H1 (cell line): ENCODE results near the gene PHC3. TPM values are rescaled to one million over a fixed set of nuclear protein-coding genes. Genes with fewer than 3 reads are reported as not detected.

ENCODE experiments used
- CTCF ChIA-PET: fragments of 300-600 bp; sonication (Branson Sonifier 250); formaldehyde crosslinking; loops from one replicate; lab custom pipeline; 2021; ENCODE audit not compliant: partially characterized antibody; lab: Charles Lee
- POLR2A ChIA-PET: fragments of 300-600 bp; sonication (Branson Sonifier 250); formaldehyde crosslinking; loops from one replicate; lab custom pipeline; 2021; ENCODE audit warnings: inconsistent platforms; ENCODE audit not compliant: partially characterized antibody; lab: Charles Lee
- DNase-seq, 2 experiments: peaks; one replicate each; pipeline versions ENCODE4 v3.0.0 to v3.0.0-alpha.2; 2010 to 2022; ENCODE audit warnings: low spot score in 2 of 2, low read depth in 1 of 2, mixed read lengths in 1 of 2
- FAIRE-seq: peaks from 2 replicates; lab custom pipeline; 2011; peaks lifted over from hg19 to GRCh38; lab: Jason Lieb, UNC
- H2AFZ ChIP-seq: 2 replicates; pipeline ENCODE4 v1.8.1; 2012; ENCODE audit warnings: low read length, inconsistent platforms
- H2AK5ac ChIP-seq: 2 replicates; pipeline ENCODE4 v1.6.1; 2013; ENCODE audit warnings: low read depth, low read length
- H2BK120ac ChIP-seq: replicated peaks from 2 replicates; pipeline ENCODE3; 2013; ENCODE audit warnings: low read depth, low read length, inconsistent platforms
- H2BK12ac ChIP-seq: 2 replicates; pipeline ENCODE4 v1.6.1; 2013; ENCODE audit warnings: low read depth, low read length
- H2BK15ac ChIP-seq: 2 replicates; pipeline ENCODE4 v1.6.1; 2013; ENCODE audit warnings: low read length
- H2BK20ac ChIP-seq: 2 replicates; pipeline ENCODE4 v1.6.1; 2013; ENCODE audit warnings: low read length
- H2BK5ac ChIP-seq: 2 replicates; pipeline ENCODE4 v1.6.1; 2013; ENCODE audit warnings: low read depth, low read length
- H3K14ac ChIP-seq: 2 replicates; pipeline ENCODE4 v1.6.1; 2013; ENCODE audit warnings: inconsistent platforms; ENCODE audit not compliant: insufficient read length
- H3K18ac ChIP-seq: 2 replicates; pipeline ENCODE4 v1.6.1; 2013; ENCODE audit warnings: low read length; ENCODE audit errors: extremely low read depth
- H3K23ac ChIP-seq: 2 replicates; pipeline ENCODE4 v1.6.1; 2013; ENCODE audit warnings: inconsistent platforms; ENCODE audit not compliant: insufficient read length
- H3K23me2 ChIP-seq: 2 replicates; pipeline ENCODE4 v1.6.1; 2013; ENCODE audit warnings: low read depth, low read length
- H3K27ac ChIP-seq: 2 replicates; pipeline ENCODE4 v1.6.1; 2011; ENCODE audit warnings: low read depth, low read length, inconsistent platforms
- H3K27me3 ChIP-seq, 4 experiments: replicated peaks in 1 of 4; 1 replicate in 1 of 4; 2 replicates in 3 of 4; pipeline versions ENCODE4 v1.6.1 to v1.8.1; 2011 to 2013; ENCODE audit warnings: low read length in 3 of 4, mild to moderate bottlenecking in 3 of 4, inconsistent platforms in 2 of 4, mixed read lengths in 2 of 4, moderate library complexity in 1 of 4; ENCODE audit not compliant: control insufficient read depth in 3 of 4, insufficient read depth in 3 of 4; ENCODE audit errors: extremely low read depth in 1 of 4
- H3K36me3 ChIP-seq, 4 experiments: 2 replicates each; pipeline versions ENCODE4 v1.6.1 to v1.8.1; 2011 to 2013; ENCODE audit warnings: mild to moderate bottlenecking in 4 of 4, low read length in 3 of 4, moderate library complexity in 2 of 4, control low read depth in 1 of 4, inconsistent platforms in 1 of 4; ENCODE audit not compliant: insufficient read depth in 4 of 4, control insufficient read depth in 2 of 4
- H3K4ac ChIP-seq: replicated peaks from 2 replicates; pipeline ENCODE3; 2013; ENCODE audit warnings: low read length, low read depth, mixed read lengths, inconsistent platforms; ENCODE audit not compliant: insufficient read length
- H3K4me1 ChIP-seq, 4 experiments: replicated peaks in 1 of 4; 1 replicate in 1 of 4; 2 replicates in 3 of 4; pipeline versions ENCODE4 v1.6.1 to v1.8.1; 2011 to 2013; ENCODE audit warnings: low read length in 3 of 4, inconsistent platforms in 2 of 4, mixed read lengths in 1 of 4; ENCODE audit not compliant: insufficient read depth in 4 of 4, control insufficient read depth in 3 of 4
- H3K4me2 ChIP-seq, 2 experiments: 2 replicates each; pipeline versions ENCODE4 v1.6.1 to v1.8.1; 2011 to 2013; ENCODE audit warnings: low read depth in 2 of 2, low read length in 2 of 2, control low read depth in 1 of 2, inconsistent platforms in 1 of 2, mild to moderate bottlenecking in 1 of 2; ENCODE audit not compliant: insufficient read depth in 1 of 2
- H3K4me3 ChIP-seq, 4 experiments: fragments of 200-600, 300-600 bp in 1 of 4; sonication (generic), shearing (Covaris generic), sonication (Bioruptor Twin) in 1 of 4; 2 replicates each; pipeline versions ENCODE4 v1.5.1 to v1.8.1; 2011 to 2016; ENCODE audit warnings: low read length in 4 of 4, low read depth in 3 of 4, control low read depth in 2 of 4, inconsistent platforms in 2 of 4, mild to moderate bottlenecking in 2 of 4, mixed read lengths in 1 of 4, moderate library complexity in 1 of 4; ENCODE audit not compliant: insufficient read depth in 2 of 4; ENCODE audit errors: extremely low read depth in 1 of 4
- H3K56ac ChIP-seq: replicated peaks from 2 replicates; pipeline ENCODE3; 2013; ENCODE audit warnings: low read depth, mild to moderate bottlenecking, mixed read lengths, low read length, inconsistent platforms; ENCODE audit not compliant: insufficient read length
- H3K79me1 ChIP-seq: 2 replicates; pipeline ENCODE4 v1.6.1; 2013; ENCODE audit warnings: low read depth, low read length, control low read depth
- H3K79me2 ChIP-seq, 2 experiments: 2 replicates each; pipeline versions ENCODE4 v1.6.1 to v1.8.1; 2012 to 2013; ENCODE audit warnings: low read length in 2 of 2, mild to moderate bottlenecking in 2 of 2, inconsistent platforms in 1 of 2; ENCODE audit not compliant: insufficient read depth in 2 of 2, control insufficient read depth in 1 of 2
- H3K9ac ChIP-seq, 4 experiments: replicated peaks in 1 of 4; 1 replicate in 1 of 4; 2 replicates in 3 of 4; pipeline versions ENCODE4 v1.6.1 to v1.8.1; 2011 to 2013; ENCODE audit warnings: low read depth in 3 of 4, low read length in 3 of 4, control low read depth in 2 of 4, mild to moderate bottlenecking in 2 of 4, moderate library complexity in 2 of 4, inconsistent platforms in 1 of 4; ENCODE audit errors: extremely low read depth in 1 of 4
- H3K9me3 ChIP-seq, 2 experiments: 2 replicates each; pipeline versions ENCODE4 v1.6.1 to v1.8.1; 2012 to 2013; ENCODE audit warnings: mild to moderate bottlenecking in 2 of 2, moderate library complexity in 2 of 2, control low read depth in 1 of 2, inconsistent platforms in 1 of 2, low read depth in 1 of 2, low read length in 1 of 2, mixed read lengths in 1 of 2; ENCODE audit not compliant: insufficient read depth in 2 of 2
- H4K20me1 ChIP-seq, 2 experiments: replicated peaks in 1 of 2; 2 replicates each; pipeline versions ENCODE3 to v1.8.1; 2011 to 2013; ENCODE audit warnings: inconsistent platforms in 2 of 2, low read length in 2 of 2, mild to moderate bottlenecking in 1 of 2; ENCODE audit not compliant: insufficient read depth in 2 of 2, control insufficient read depth in 1 of 2
- H4K5ac ChIP-seq: 2 replicates; pipeline ENCODE4 v1.6.1; 2013; ENCODE audit warnings: low read length, low read depth, mixed read lengths, inconsistent platforms; ENCODE audit not compliant: insufficient read length
- H4K8ac ChIP-seq: 2 replicates; pipeline ENCODE4 v1.8.0; 2013; ENCODE audit warnings: mild to moderate bottlenecking, moderate library complexity, low read length, inconsistent platforms; ENCODE audit not compliant: insufficient read depth; ENCODE audit errors: extremely low read depth
- H4K91ac ChIP-seq: replicated peaks from 2 replicates; pipeline ENCODE3; 2013; ENCODE audit warnings: low read length, mixed read lengths, inconsistent platforms; ENCODE audit not compliant: insufficient read length
- CBX8 ChIP-seq: fragments of 300-800, 300-1000 bp; sonication (generic); IDR thresholded peaks from 2 replicates; pipeline ENCODE4 v1.7.1; 2016; ENCODE audit warnings: low read depth, low read length, borderline replicate concordance
- CHD2 ChIP-seq: IDR thresholded peaks from 2 replicates; pipeline ENCODE4 v1.6.1; 2012; ENCODE audit warnings: low read length, improper control_type of control experiment
- EGR1 ChIP-seq: IDR thresholded peaks from 2 replicates; pipeline ENCODE4 v1.6.1; 2011; ENCODE audit warnings: low read depth, low read length, borderline replicate concordance
- EP300 ChIP-seq, 2 experiments: IDR thresholded peaks; 1 replicate in 1 of 2; 2 replicates in 1 of 2; pipeline ENCODE4 v1.6.1; 2011 to 2012; ENCODE audit warnings: low read depth in 2 of 2, low read length in 2 of 2, mild to moderate bottlenecking in 2 of 2, borderline replicate concordance in 1 of 2, inconsistent platforms in 1 of 2, moderate library complexity in 1 of 2
- GTF2F1 ChIP-seq: IDR thresholded peaks from 2 replicates; pipeline ENCODE4 v1.6.1; 2012; ENCODE audit warnings: low read depth, low read length, improper control_type of control experiment, borderline replicate concordance
- RAD21 ChIP-seq, 2 experiments: IDR thresholded peaks in 1 of 2; conservative IDR thresholded peaks in 1 of 2; 2 replicates each; pipeline ENCODE4 v1.6.1; 2011; ENCODE audit warnings: low read depth in 2 of 2, low read length in 2 of 2, improper control_type of control experiment in 1 of 2, inconsistent platforms in 1 of 2, mild to moderate bottlenecking in 1 of 2, moderate library complexity in 1 of 2
- RNF2 ChIP-seq: fragments of 200-900, 300-1000 bp; sonication (generic); IDR thresholded peaks from 2 replicates; pipeline ENCODE4 v1.7.1; 2016; ENCODE audit warnings: borderline replicate concordance, low read depth, mild to moderate bottlenecking, antibody characterized with exemption, low read length; ENCODE audit not compliant: poor library complexity, severe bottlenecking; ENCODE audit errors: missing control alignments
- SP1 ChIP-seq: IDR thresholded peaks from 2 replicates; pipeline ENCODE4 v1.6.1; 2011; ENCODE audit warnings: low read depth, low read length
- WGBS, 2 experiments: shearing (Covaris generic) in 1 of 2; methylation state at CpG; one replicate each; pipeline versions ENCODE4 v1.1.6 to v1.1.7; 2013 to 2015; ENCODE audit warnings: low lambda C conversion rate in 2 of 2, mixed read lengths in 2 of 2, inconsistent platforms in 1 of 2, low coverage in 1 of 2, missing lambda C conversion rate in 1 of 2; ENCODE audit not compliant: insufficient replicate concordance in 2 of 2, insufficient coverage in 1 of 2, insufficient read length in 1 of 2; ENCODE audit errors: extremely low coverage in 1 of 2, missing lambda C conversion rate in 1 of 2; 5-methylcytosine and 5-hydroxymethylcytosine counted together
- polyA plus RNA-seq, 7 experiments: library from polyadenylated mRNA; depleted of rRNA in 3 of 7; stranded (reverse) in 5 of 7; unstranded in 2 of 7; fragments of >200 nt in 5 of 7; fragments of 200-250 nt in 2 of 7; gene quantifications; 1 replicate in 5 of 7; 2 replicates in 1 of 7; 4 replicates in 1 of 7; pipeline versions ENCODE4 v1.2.1 to v1.2.3, GENCODE V29; 2011 to 2013; ENCODE audit warnings: missing spikeins in 2 of 7, mixed read lengths in 2 of 7
- total RNA-seq: library from RNA; stranded (reverse); fragmentation: NEBNext Ultra II Directional; extraction: Animal tissue kit (Norgen Biotek cat#: 25700); gene quantifications from 2 replicates; pipeline ENCODE4 v1.2.1, GENCODE V29; 2021

The PHC3 gene
- total and polyA plus RNA-seq, 2 of the 8 experiments (the other 6 are each of a cell fraction or from before 2014, with no cell fraction given): 26.4 to 29.2 TPM

GRCh38 chr3:170040418-170040817 lies 141.1 kb downstream of the PHC3 start:
- Histone ChIP-seq H4K20me1 (no peaks in the 10 kb centered on the region), H4K8ac (no peak overlapping the region), H3K23ac (no peak overlapping the region), H2AFZ (peak overlapping the region; percentile 66; the same call in 1 of the 2 replicates), H3K36me3 (no peaks in the 10 kb centered on the region), H3K18ac (no peak overlapping the region), H3K79me1 (no peaks in the 10 kb centered on the region), H3K9ac (no peak overlapping the region), H2BK5ac (no peak overlapping the region), H3K9me3 (no peaks in the 10 kb centered on the region), H2AK5ac (no peak overlapping the region), H3K56ac (no peak overlapping the region), H2BK15ac (no peak overlapping the region), H3K23me2 (peaks cover 7% of the 10 kb centered on the region; the same call in 1 of the 2 replicates), H2BK12ac (no peak overlapping the region), H4K5ac (no peak overlapping the region), H3K79me2 (peaks cover 0 to 3% of the 10 kb centered on the region in 2 experiments; a peak in 1 of 4 replicates), H3K27me3 (no peaks in the 10 kb centered on the region), H3K4ac (no peak overlapping the region), H3K27ac (no peak overlapping the region), H3K14ac (no peak overlapping the region), H2BK120ac (no peak overlapping the region), H3K4me2 (peak overlapping the region; percentile 38 to 45), H3K4me1 (peaks cover 0 to 7% (median 5%) of the 10 kb centered on the region in 4 experiments; a peak in 4 of 7 replicates), H4K91ac (no peak overlapping the region), H2BK20ac (no peak overlapping the region), H3K4me3 (peak overlapping the region in 1 of 4 experiments; percentile 35; a peak in 1 of 8 replicates)
- DNase-seq: no peak
- FAIRE-seq: no peak
- POLR2A ChIA-PET: interaction anchor here (0.8 to 2.6 kb wide), 5 partner anchors 9 to 268 kb away, joined by 3 to 12 read pairs (median 4); partner anchors contain the start of genes LRRC31 and SEC62
- 53% methylated on average over 8 of the region's 8 CpGs; no CpG with 5 or more reads in 1 of the 2 experiments for WGBS, 2 experiments
- CTCF ChIA-PET: interaction anchor here (1.0 to 2.3 kb wide), 5 partner anchors 19 to 75 kb away, joined by 3 to 14 read pairs (median 3); no protein-coding TSS in a partner anchor
- TF ChIP-seq SP1 (no peak), CHD2 (no peak), RNF2 (no peak), RAD21 (IDR thresholded peaks at IDR 0.05 in 1 of 2, conservative IDR thresholded peaks at IDR 0.05 in 1 of 2; ENCODE audit: low read depth in 2 of 2, low read length in 2 of 2) (no peak), CBX8 (no peak), EP300 (IDR thresholded peaks at IDR 0.05; ENCODE audit: borderline replicate concordance in 1 of 2, low read depth in 2 of 2, low read length in 2 of 2) (no peak), GTF2F1 (no peak), EGR1 (no peak)
